ENCODE results near the gene PGAP3.

PGAP3 gene

GRCh38 chr17:39621523-39622379, 66.1 kb downstream of the PGAP3 start (continued):
- no peak for TF ChIP-seq OVOL3 (tag by site-specific recombination; IDR thresholded peaks at IDR 0.05)
- TF ChIP-seq ZNF529 (tag by site-specific recombination; IDR thresholded peaks at IDR 0.05; ENCODE audit: insufficient replicate concordance) = no peak
- TF ChIP-seq ZBTB7A (tag by site-specific recombination; IDR thresholded peaks at IDR 0.05; ENCODE audit: low read depth) = 0 out of 2 replicates have a peak, but pooled peaks have one; percentile 24
- TF ChIP-seq ZNF623 (tag by site-specific recombination; IDR thresholded peaks at IDR 0.05) = no peak
- TF ChIP-seq ZNF596 (tag by site-specific recombination; IDR thresholded peaks at IDR 0.05) = no peak
- no peak for TF ChIP-seq ZNF48 (tag by site-specific recombination; IDR thresholded peaks at IDR 0.05)
- no peak for TF ChIP-seq FEZF1 (tag by site-specific recombination; IDR thresholded peaks at IDR 0.05)
- TF ChIP-seq ZNF561 (tag by site-specific recombination; IDR thresholded peaks at IDR 0.05; ENCODE audit: borderline replicate concordance) = 0 out of 2 replicates have a peak, but pooled peaks have one; percentile 58
- TF ChIP-seq HOXA7 (CRISPR knock-in tag; IDR thresholded peaks at IDR 0.05; ENCODE audit: borderline replicate concordance) = no peak
- TF ChIP-seq ZBTB10 (tag by site-specific recombination; IDR thresholded peaks at IDR 0.05) = no peak
- no peak for TF ChIP-seq ZNF112 (tag by site-specific recombination; IDR thresholded peaks at IDR 0.05)
- peak; percentile 15; the same call in 1 of the 2 replicates for TF ChIP-seq ZNF391 (tag by site-specific recombination; IDR thresholded peaks at IDR 0.05; ENCODE audit: borderline replicate concordance, low read depth)
- no peak for TF ChIP-seq WT1 (tag by site-specific recombination; IDR thresholded peaks at IDR 0.05)
- TF ChIP-seq ZNF292 (tag by site-specific recombination; IDR thresholded peaks at IDR 0.05; ENCODE audit: borderline replicate concordance, low read depth) = no peak
- TF ChIP-seq, protein P1, sequence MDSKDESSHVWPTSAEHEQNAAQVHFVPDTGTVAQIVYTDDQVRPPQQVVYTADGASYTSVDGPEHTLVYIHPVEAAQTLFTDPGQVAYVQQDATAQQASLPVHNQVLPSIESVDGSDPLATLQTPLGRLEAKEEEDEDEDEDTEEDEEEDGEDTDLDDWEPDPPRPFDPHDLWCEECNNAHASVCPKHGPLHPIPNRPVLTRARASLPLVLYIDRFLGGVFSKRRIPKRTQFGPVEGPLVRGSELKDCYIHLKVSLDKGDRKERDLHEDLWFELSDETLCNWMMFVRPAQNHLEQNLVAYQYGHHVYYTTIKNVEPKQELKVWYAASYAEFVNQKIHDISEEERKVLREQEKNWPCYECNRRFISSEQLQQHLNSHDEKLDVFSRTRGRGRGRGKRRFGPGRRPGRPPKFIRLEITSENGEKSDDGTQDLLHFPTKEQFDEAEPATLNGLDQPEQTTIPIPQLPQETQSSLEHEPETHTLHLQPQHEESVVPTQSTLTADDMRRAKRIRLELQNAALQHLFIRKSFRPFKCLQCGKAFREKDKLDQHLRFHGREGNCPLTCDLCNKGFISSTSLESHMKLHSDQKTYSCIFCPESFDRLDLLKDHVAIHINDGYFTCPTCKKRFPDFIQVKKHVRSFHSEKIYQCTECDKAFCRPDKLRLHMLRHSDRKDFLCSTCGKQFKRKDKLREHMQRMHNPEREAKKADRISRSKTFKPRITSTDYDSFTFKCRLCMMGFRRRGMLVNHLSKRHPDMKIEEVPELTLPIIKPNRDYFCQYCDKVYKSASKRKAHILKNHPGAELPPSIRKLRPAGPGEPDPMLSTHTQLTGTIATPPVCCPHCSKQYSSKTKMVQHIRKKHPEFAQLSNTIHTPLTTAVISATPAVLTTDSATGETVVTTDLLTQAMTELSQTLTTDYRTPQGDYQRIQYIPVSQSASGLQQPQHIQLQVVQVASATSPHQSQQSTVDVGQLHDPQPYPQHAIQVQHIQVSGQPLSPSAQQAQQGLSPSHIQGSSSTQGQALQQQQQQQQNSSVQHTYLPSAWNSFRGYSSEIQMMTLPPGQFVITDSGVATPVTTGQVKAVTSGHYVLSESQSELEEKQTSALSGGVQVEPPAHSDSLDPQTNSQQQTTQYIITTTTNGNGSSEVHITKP (tag by site-specific recombination; IDR thresholded peaks at IDR 0.05) = peak; percentile 65
- TF ChIP-seq, protein P2, sequence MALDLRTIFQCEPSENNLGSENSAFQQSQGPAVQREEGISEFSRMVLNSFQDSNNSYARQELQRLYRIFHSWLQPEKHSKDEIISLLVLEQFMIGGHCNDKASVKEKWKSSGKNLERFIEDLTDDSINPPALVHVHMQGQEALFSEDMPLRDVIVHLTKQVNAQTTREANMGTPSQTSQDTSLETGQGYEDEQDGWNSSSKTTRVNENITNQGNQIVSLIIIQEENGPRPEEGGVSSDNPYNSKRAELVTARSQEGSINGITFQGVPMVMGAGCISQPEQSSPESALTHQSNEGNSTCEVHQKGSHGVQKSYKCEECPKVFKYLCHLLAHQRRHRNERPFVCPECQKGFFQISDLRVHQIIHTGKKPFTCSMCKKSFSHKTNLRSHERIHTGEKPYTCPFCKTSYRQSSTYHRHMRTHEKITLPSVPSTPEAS (tag by site-specific recombination; IDR thresholded peaks at IDR 0.05) = peak; percentile 12; the same call in 1 of the 2 replicates
- TF ChIP-seq ZNF76 (tag by site-specific recombination; IDR thresholded peaks at IDR 0.05; ENCODE audit: borderline replicate concordance, low read depth) = peak; percentile 27; the same call in 1 of the 2 replicates
- TF ChIP-seq, protein P3, sequence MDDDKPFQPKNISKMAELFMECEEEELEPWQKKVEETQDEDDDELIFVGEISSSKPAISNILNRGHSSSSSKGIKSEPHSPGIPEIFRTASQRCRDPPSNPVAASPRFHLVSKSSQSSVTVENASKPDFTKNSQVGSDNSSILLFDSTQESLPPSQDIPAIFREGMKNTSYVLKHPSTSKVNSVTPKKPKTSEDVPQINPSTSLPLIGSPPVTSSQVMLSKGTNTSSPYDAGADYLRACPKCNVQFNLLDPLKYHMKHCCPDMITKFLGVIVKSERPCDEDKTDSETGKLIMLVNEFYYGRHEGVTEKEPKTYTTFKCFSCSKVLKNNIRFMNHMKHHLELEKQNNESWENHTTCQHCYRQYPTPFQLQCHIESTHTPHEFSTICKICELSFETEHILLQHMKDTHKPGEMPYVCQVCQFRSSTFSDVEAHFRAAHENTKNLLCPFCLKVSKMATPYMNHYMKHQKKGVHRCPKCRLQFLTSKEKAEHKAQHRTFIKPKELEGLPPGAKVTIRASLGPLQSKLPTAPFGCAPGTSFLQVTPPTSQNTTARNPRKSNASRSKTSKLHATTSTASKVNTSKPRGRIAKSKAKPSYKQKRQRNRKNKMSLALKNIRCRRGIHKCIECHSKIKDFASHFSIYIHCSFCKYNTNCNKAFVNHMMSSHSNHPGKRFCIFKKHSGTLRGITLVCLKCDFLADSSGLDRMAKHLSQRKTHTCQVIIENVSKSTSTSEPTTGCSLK (tag by site-specific recombination; IDR thresholded peaks at IDR 0.05) = no peak
- TF ChIP-seq ZNF423 (tag by site-specific recombination; IDR thresholded peaks at IDR 0.05) = peak; percentile 71; the same call in 1 of the 2 replicates
- TF ChIP-seq, protein P4, sequence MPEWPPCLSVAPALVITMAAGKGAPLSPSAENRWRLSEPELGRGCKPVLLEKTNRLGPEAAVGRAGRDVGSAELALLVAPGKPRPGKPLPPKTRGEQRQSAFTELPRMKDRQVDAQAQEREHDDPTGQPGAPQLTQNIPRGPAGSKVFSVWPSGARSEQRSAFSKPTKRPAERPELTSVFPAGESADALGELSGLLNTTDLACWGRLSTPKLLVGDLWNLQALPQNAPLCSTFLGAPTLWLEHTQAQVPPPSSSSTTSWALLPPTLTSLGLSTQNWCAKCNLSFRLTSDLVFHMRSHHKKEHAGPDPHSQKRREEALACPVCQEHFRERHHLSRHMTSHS (tag by site-specific recombination; IDR thresholded peaks at IDR 0.05) = no peak
- TF ChIP-seq ZEB2 (tag by site-specific recombination; IDR thresholded peaks at IDR 0.05) = peak; percentile 50
- TF ChIP-seq YY1 (tag by site-specific recombination; IDR thresholded peaks at IDR 0.05) = no peak
- 0 out of 2 replicates have a peak, but pooled peaks have one; percentile 37 for TF ChIP-seq PBX3 (CRISPR knock-in tag; IDR thresholded peaks at IDR 0.05)
- TF ChIP-seq KLF10 (tag by site-specific recombination; IDR thresholded peaks at IDR 0.05) = no peak; the same call in 1 of the 2 replicates
- TF ChIP-seq ZNF580 (tag by site-specific recombination; IDR thresholded peaks at IDR 0.05) = no peak
- TF ChIP-seq ZNF146 (tag by site-specific recombination; IDR thresholded peaks at IDR 0.05) = no peak

All from HEK293 (cell line).